ENCODE results near the gene IQSEC1.

The IQSEC1 gene

GRCh38 chr3:13114811-13115575, 41.8 kb upstream of the IQSEC1 start:
- H3K4me3 ChIP-seq (ENCODE audit: severe bottlenecking): no peak overlapping the region
- H3K36me3 ChIP-seq (ENCODE audit: low read depth): no peaks in the 10 kb centered on the region
- ATAC-seq (ENCODE audit: low read depth) (no peak), DNase-seq (ENCODE audit: low spot score) (peak; percentile 42)
- peaks cover 9% of the 10 kb centered on the region for H3K4me1 ChIP-seq (ENCODE audit: insufficient read depth, poor library complexity, severe bottlenecking)
- no peak for TF ChIP-seq CTCF (IDR thresholded peaks at IDR 0.05; ENCODE audit: poor library complexity, severe bottlenecking)
- no peaks in the 10 kb centered on the region for H3K27me3 ChIP-seq (ENCODE audit: insufficient read depth, poor library complexity, severe bottlenecking)
- H3K27ac ChIP-seq (ENCODE audit: poor library complexity, severe bottlenecking): no peak overlapping the region
- H3K9me3 ChIP-seq (ENCODE audit: severe bottlenecking): no peaks in the 10 kb centered on the region

DNA sequence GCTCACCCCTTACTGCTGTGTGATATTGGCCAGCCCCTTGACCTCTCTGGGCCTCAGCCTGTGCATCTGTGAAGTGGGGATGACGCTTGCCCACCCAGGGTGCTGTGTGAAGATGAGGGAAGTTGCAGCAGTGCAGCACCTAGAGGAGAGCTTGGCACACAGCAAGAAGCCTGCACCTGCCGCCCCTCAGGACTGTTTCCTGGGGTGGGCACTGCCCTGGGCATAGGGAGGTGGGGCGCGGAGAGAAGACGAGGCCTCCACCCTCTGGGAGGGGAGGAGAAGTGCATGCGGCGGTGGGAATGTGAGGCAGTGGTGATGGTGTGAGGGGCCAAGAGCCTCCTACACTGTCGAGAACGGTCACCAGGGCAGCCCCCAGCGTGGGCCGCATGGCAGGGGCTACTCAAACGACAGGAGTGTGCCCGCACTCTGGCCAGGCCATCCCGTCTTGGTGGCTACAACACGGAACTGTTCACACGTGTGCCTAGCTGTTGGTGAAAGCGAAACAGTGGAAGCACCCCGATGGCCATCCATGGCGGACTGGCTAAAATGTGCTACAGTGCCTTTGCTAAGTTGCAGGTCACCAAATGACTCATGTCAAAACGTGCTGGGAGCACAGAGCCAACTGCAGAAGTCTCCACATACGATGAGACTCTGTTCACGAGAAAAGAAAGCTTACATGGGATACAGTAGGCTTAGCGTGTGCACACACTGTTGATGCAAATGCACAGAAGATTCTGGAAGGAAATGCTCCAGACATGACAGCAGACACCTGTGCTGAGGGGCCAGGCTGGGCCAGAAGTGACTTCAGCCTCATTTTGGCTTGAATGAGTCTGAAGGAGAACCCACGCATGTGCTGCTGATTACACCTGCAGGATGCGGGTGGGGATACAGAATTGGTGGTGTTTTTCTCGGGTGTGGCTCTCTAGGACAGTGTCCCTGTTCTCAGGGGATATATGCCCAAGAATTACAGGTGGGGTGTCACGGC, 40.4 kb upstream of the IQSEC1 start:
- Histone ChIP-seq H3K4me3 (ENCODE audit: severe bottlenecking) (no peak overlapping the region), H3K27ac (ENCODE audit: poor library complexity, severe bottlenecking) (no peak overlapping the region), H3K27me3 (ENCODE audit: insufficient read depth, poor library complexity, severe bottlenecking) (no peaks in the 10 kb centered on the region), H3K9me3 (ENCODE audit: severe bottlenecking) (no peaks in the 10 kb centered on the region), H3K4me1 (ENCODE audit: insufficient read depth, poor library complexity, severe bottlenecking) (peaks cover 9% of the 10 kb centered on the region), H3K36me3 (ENCODE audit: low read depth) (no peaks in the 10 kb centered on the region)
- no peak for ATAC-seq (ENCODE audit: low read depth)
- DNase-seq (ENCODE audit: low spot score): peak; percentile 49
- TF ChIP-seq CTCF (IDR thresholded peaks at IDR 0.05; ENCODE audit: poor library complexity, severe bottlenecking): no peak

DNA sequence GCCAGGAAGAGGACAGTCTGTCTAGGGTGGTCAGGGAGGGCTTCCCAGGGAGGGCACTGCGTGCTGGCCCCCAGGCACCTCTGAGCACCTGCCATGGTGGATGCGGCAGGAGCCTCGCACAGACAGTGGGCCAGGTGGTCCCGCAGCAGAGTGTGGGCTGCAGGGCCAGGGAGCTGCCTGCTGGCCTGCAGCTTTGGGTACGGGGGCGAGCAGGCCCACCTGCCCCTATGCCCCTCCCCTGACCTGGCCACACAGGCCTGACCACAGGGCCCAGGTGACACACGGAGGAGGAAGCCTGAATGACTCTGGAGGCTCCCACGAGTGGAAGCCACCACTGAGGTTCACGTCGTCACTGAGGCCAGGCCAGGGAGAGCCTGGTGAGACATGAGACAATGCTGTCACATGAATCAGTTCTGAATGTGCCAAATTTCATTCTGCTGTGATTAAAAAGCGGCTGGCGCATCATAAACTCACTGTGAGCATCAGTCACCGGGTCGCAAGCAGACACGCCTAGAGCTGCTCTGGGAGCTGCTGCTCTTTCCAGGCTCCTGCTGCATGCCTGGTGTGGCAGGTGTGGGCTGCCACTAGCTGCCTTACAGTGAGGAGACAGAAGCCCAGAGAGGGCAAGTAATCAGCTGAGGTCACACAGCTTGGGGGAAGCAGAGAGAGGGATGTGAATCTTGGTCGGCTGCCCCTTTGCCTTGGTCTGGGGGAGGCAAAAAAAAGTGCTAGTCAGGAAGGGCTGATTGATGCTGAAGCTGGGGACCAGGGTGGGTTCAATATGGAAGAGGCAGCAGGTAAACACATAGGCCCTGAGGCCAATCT, 39.5 kb upstream of the IQSEC1 start:
- no peak for ATAC-seq (ENCODE audit: low read depth)
- H3K4me3 ChIP-seq (ENCODE audit: severe bottlenecking): no peak overlapping the region
- TF ChIP-seq CTCF (IDR thresholded peaks at IDR 0.05; ENCODE audit: poor library complexity, severe bottlenecking): no peak

DNA sequence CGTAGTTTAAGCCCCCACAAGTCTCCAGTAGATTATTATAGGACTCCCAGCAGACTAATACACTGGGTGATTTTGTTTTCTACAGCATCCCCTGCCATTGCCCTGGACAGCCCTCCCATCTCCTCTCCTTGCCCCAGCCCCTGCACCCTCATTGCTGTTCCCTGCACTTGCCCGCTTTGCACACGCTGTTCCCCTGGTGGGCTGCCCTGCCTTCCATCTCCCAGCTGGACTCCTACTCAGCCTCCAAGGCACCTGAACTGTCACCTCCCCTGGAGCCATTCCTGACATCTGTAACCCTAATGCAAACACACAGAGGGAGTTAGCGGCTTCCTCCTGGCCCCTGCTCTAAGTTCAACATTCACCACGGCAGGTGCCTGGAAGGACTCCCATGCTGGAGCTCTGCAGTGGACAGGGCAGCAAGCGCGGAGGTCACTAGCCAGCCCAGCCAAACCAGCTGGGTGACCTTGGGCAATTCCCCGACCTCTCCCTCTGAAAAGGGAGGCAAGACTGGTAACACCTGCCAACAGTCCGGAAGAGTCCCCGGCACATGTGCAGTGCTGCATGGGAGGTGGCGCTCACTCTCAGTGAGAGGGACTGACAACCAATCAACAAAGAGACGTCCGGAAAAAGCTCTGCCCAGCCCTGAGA, 38.8 kb upstream of the IQSEC1 start:
- Histone ChIP-seq H3K27ac (ENCODE audit: poor library complexity, severe bottlenecking) (no peak overlapping the region), H3K36me3 (ENCODE audit: low read depth) (no peaks in the 10 kb centered on the region), H3K4me3 (ENCODE audit: severe bottlenecking) (no peak overlapping the region), H3K4me1 (ENCODE audit: insufficient read depth, poor library complexity, severe bottlenecking) (peaks cover 10% of the 10 kb centered on the region), H3K9me3 (ENCODE audit: severe bottlenecking) (no peaks in the 10 kb centered on the region), H3K27me3 (ENCODE audit: insufficient read depth, poor library complexity, severe bottlenecking) (no peaks in the 10 kb centered on the region)
- ATAC-seq (ENCODE audit: low read depth) (no peak), DNase-seq (ENCODE audit: low spot score) (peak; percentile 38)
- TF ChIP-seq CTCF (IDR thresholded peaks at IDR 0.05; ENCODE audit: poor library complexity, severe bottlenecking): no peak

More for the DNA sequence above, 39.5 kb upstream of the IQSEC1 start:
- Histone ChIP-seq H3K9me3 (ENCODE audit: severe bottlenecking) (no peaks in the 10 kb centered on the region), H3K27ac (ENCODE audit: poor library complexity, severe bottlenecking) (no peak overlapping the region), H3K27me3 (ENCODE audit: insufficient read depth, poor library complexity, severe bottlenecking) (no peaks in the 10 kb centered on the region), H3K36me3 (ENCODE audit: low read depth) (no peaks in the 10 kb centered on the region), H3K4me1 (ENCODE audit: insufficient read depth, poor library complexity, severe bottlenecking) (peaks cover 9% of the 10 kb centered on the region)
- DNase-seq (ENCODE audit: low spot score): peak; percentile 40

All from RWPE2 (cell line).